ENCODE measurements around the gene KLF9. TPM values are rescaled to one million over a fixed set of nuclear protein-coding genes. Genes with fewer than 3 reads are reported as not detected.

Gene KLF9
- total RNA-seq (2011; cell fraction: chromatin; rRNA removed; ENCODE audit: low replicate concordance): 3.9 and 5.8 TPM in 2 replicates
- 4.7 and 6.2 TPM in 2 replicates for total RNA-seq (2011; cell fraction: nucleolus; rRNA removed)
- 5.8 and 8.8 TPM in 2 replicates for total RNA-seq (2011; cell fraction: nucleoplasm; rRNA removed)
- total RNA-seq (2014; rRNA removed): 8.5 and 9.7 TPM in 2 replicates
- 7.3 and 8.8 TPM in 2 replicates for total RNA-seq (2014; rRNA removed; fragmentation: Illumina TruSeq; extraction: Trizol)
- 4.7 and 4.8 TPM in 2 replicates for total RNA-seq (2015; rRNA removed; fragmentation: Illumina TruSeq; extraction: Trizol)
- total RNA-seq (2021): 9.8 and 11.9 TPM in 2 replicates
- polyA plus RNA-seq (2011; rRNA removed): 6.2 and 6.9 TPM in 2 replicates
- 3.8 and 3.9 TPM in 2 replicates for polyA plus RNA-seq (2011; cell fraction: cytosol; rRNA removed)
- 2.6 and 2.7 TPM in 2 replicates for polyA plus RNA-seq (2011; cell fraction: nucleus; rRNA removed)
- polyA plus RNA-seq (2012): 5.6 and 7.2 TPM in 2 replicates
- 9.6 and 10.1 TPM in 2 replicates for polyA plus RNA-seq (2014; fragmentation: Illumina TruSeq; extraction: Trizol)
- polyA plus RNA-seq (2014; fragmentation: Nextera tagmentation; extraction: Ambion mirVana): 1 to 10 TPM; 3.3 to 4.8 TPM
- 6.5 and 6.9 TPM in 2 replicates for polyA plus RNA-seq (2014; rRNA removed)
- 6.8 and 8.0 TPM in 2 replicates for polyA minus RNA-seq (2011; rRNA and poly(A)+ RNA removed)
- polyA minus RNA-seq (2011; cell fraction: cytosol; rRNA and poly(A)+ RNA removed): 4.5 and 5.0 TPM in 2 replicates
- 3.4 and 4.4 TPM in 2 replicates for polyA minus RNA-seq (2011; cell fraction: nucleus; rRNA and poly(A)+ RNA removed)
- Bru-seq, nascent RNA: percentile 83 among the genes with signal in this experiment
- BruChase-seq, experiment 1, labeled RNA remaining after a 2-hour chase: percentile 77 among the genes with signal in this experiment
- BruChase-seq, experiment 2, labeled RNA remaining after a 6-hour chase: percentile 78 among the genes with signal in this experiment
- long read RNA-seq, experiment 1, partial matches to known transcripts: 0 of 9 reads
- long read RNA-seq, experiment 1, other reads (novel, unspliced or antisense): 9 of 9 reads
- long read RNA-seq, experiment 2, full-length matches to known transcripts: 1 of 7 reads
- long read RNA-seq, experiment 2, partial matches to known transcripts: 0 of 7 reads
- long read RNA-seq, experiment 2, other reads (novel, unspliced or antisense): 6 of 7 reads
- long read RNA-seq, experiment 3, partial matches to known transcripts: 0 of 2 reads
- long read RNA-seq, experiment 3, other reads (novel, unspliced or antisense): 2 of 2 reads

GRCh38 chr9:70413799-70414775 lies at the start of gene KLF9:
TSS of gene KLF9 (minus strand) at chr9:70414657. CDS start at chr9:70413363, 1,294 bp downstream.
- H3K27me3 ChIP-seq (ENCODE audit: control insufficient read depth in 2 of 2, insufficient read depth in 2 of 2, low read length in 2 of 2): no peaks in the 10 kb centered on the region
- CTCF ChIA-PET (ENCODE audit: low intra/inter-chr PET ratio): no interaction called here
- FAIRE-seq: peak; percentile 96
- no peaks in the 10 kb centered on the region; the same call in 1 of the 2 replicates for H4K20me1 ChIP-seq (replicated peaks; ENCODE audit: control insufficient read depth, insufficient read depth, low read length)
- in situ Hi-C loops (cut with MboI) (no loop called here), intact Hi-C loops (cut with micrococcal nuclease) (loop anchor here (2.0 to 5.0 kb wide), 2 partner anchors 15 to 62 kb away; no protein-coding TSS in a partner anchor)
- peak; percentile 52 to 91 (median 75) for DNase-seq (ENCODE audit: extremely low read depth in 1 of 4, low spot score in 3 of 4)
- H3K4me3 ChIP-seq: peak within 1 kb of the TSS; percentile 74
- no peaks in the 10 kb centered on the region for H3K36me3 ChIP-seq (ENCODE audit: control insufficient read depth, insufficient read depth, low read length)
- H3K4me1 ChIP-seq (replicated peaks in 1 of 2; ENCODE audit: control insufficient read depth in 2 of 2, insufficient read depth in 2 of 2, low read length in 2 of 2): peaks cover 19 to 23% of the 10 kb centered on the region in 2 experiments; a peak in 4 of 5 replicates
- H3K27ac ChIP-seq (ENCODE audit: extremely low read depth, low read depth, low read length): peak within 1 kb of the TSS; percentile 99
- H3K9ac ChIP-seq (ENCODE audit: insufficient read depth in 1 of 2, low read depth in 2 of 2, low read length in 2 of 2): peak within 1 kb of the TSS; percentile 87 to 98
- under 1% methylated on average over 43 of the region's 48 CpGs for WGBS (ENCODE audit: insufficient coverage, low coverage, missing lambda C conversion rate)
- no peaks in the 10 kb centered on the region for H3K9me3 ChIP-seq (replicated peaks; ENCODE audit: control insufficient read depth, insufficient read depth, low read depth, low read length)
- peak within 1 kb of the TSS; percentile 88 for H2AFZ ChIP-seq (ENCODE audit: low read depth, low read length)
- ATAC-seq: peak; percentile 80
- peaks cover 42% of the 10 kb centered on the region for H3K79me2 ChIP-seq (ENCODE audit: control insufficient read depth, insufficient read depth, low read length)
- BruUV-seq (replicated peaks): TSS peak; percentile 75
- H3K4me2 ChIP-seq (ENCODE audit: insufficient read depth, low read length): peak within 1 kb of the TSS; percentile 95
- H3K9me1 ChIP-seq (ENCODE audit: control insufficient read depth, insufficient read depth, low read length): no peaks in the 10 kb centered on the region
- POLR2A ChIA-PET: interaction anchor here (0.6 to 1.5 kb wide), 9 partner anchors 8 to 89 kb away, joined by 3 to 5 read pairs (median 3); no protein-coding TSS in a partner anchor
- no peak for TF ChIP-seq ZNF174 (CRISPR knock-in tag; IDR thresholded peaks at IDR 0.05)
- 0 out of 2 replicates have a peak, but pooled peaks have one; percentile 58 for TF ChIP-seq SMAD4 (CRISPR knock-in tag; conservative IDR thresholded peaks at IDR 0.05)
- no peak for TF ChIP-seq SRSF3 (IDR thresholded peaks at IDR 0.05; ENCODE audit: insufficient read depth, low read length)
- no peak for TF ChIP-seq ZNF699 (CRISPR knock-in tag; IDR thresholded peaks at IDR 0.05; ENCODE audit: insufficient replicate concordance)
- TF ChIP-seq GABPA (tag; conservative IDR thresholded peaks at IDR 0.05; ENCODE audit: low read depth): no peak; the same call in 1 of the 2 replicates
- TF ChIP-seq NFYB (IDR thresholded peaks at IDR 0.05; ENCODE audit: extremely low read depth, insufficient read length): peak; percentile 93
- TF ChIP-seq ZNF583 (CRISPR knock-in tag; IDR thresholded peaks at IDR 0.05): no peak
- no peak for TF ChIP-seq CUX1 (CRISPR knock-in tag; IDR thresholded peaks at IDR 0.05)
